ENCODE measurements around the gene HNRNPCL2. TPM values are rescaled to one million over a fixed set of nuclear protein-coding genes. Genes with fewer than 3 reads are reported as not detected.
"Not testable (repeated sequence)": the region's sequence is repeated elsewhere in the genome, so short reads cannot be mapped to it uniquely, and the experiment has no call there.

HNRNPCL2 gene
- not detected for total RNA-seq
- long read RNA-seq: 0 reads

DNA sequence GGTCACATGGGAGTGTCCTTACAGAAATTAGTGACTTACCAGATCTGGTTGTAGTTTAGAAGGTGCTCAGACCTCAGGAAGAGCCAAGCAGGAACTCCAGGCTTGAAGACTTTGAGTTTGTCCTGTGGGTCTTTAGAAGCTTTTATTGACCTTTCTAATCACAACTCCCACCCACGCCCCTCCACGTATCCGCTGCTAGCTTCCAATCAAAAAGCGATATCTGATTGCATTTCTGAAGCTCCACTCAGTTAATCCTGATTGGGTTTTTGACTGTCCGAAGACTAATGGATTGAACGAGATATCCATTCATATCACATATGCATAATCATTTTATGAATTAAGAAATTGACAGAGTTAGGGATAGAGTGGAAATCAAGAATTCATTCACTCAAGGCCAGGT is at the start of gene HNRNPCL2:
Gene HNRNPCL2, minus strand, starts transcription at position 101 of the 400 bp plus-strand sequence. CDS start 454 bp downstream, outside the sequence.
- intact Hi-C loops (cut with DNase I); DNase-seq (ENCODE audit: low spot score): not testable (repeated sequence)

- DNase-seq (ENCODE audit: low spot score); intact Hi-C loops (cut with DNase I): not testable (repeated sequence)
These were observed 48.9 kb upstream of the HNRNPCL2 start, which contains the start of gene HNRNPCL4 for GRCh38 chr1:13165531-13165930. Gene HNRNPCL4, minus strand, starts transcription at chr1:13165631. Its CDS starts 164 bp downstream, at chr1:13165467.

- intact Hi-C loops (cut with DNase I); DNase-seq (ENCODE audit: low spot score): not testable (repeated sequence)
These were observed 39.3 kb upstream of the HNRNPCL2 start, which contains the start of gene PRAMEF26 for GRCh38 chr1:13155909-13156308. Gene PRAMEF26, minus strand, starts transcription at chr1:13156009. Its CDS starts 2,914 bp downstream, at chr1:13153095.

DNA sequence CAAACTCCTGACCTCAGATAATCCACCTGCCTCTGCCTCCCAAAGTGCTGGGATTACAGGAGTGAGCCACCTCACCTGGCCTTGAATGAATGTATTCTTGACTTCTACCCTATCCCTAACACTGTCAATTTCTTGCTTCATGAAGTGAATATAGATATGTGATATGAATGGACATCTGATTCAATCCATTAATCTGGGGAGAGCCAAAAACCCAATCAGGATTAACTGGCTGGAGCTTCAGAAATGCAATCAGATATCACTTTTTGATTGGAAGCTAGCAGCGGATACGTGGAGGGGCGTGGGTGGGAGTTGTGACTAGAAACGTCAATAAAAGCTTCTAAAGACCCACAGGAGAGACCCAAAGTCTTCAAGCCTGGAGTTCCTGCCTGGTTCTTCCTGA is 46.2 kb downstream of the HNRNPCL2 start, which contains the start of gene PRAMEF25:
Gene PRAMEF25, plus strand, starts transcription at position 301 of the 400 bp plus-strand sequence. CDS start 2,920 bp downstream, outside the sequence.
- intact Hi-C loops (cut with DNase I); DNase-seq (ENCODE audit: low spot score): not testable (repeated sequence)

Other genes starting within 250 kb of the HNRNPCL2 start
- gene PRAMEF4, start 230.7 kb downstream of the HNRNPCL2 start, total RNA-seq: not detected
- gene PRAMEF10, start 218.6 kb downstream of the HNRNPCL2 start, total RNA-seq: not detected
- not detected for gene PRAMEF7, start 200.2 kb downstream of the HNRNPCL2 start, total RNA-seq
- not detected for gene PRAMEF6, start 169.3 kb downstream of the HNRNPCL2 start, total RNA-seq
- gene PRAMEF27, start 60.3 kb downstream of the HNRNPCL2 start, total RNA-seq: not detected
- not detected for gene HNRNPCL3, start 56.1 kb downstream of the HNRNPCL2 start, total RNA-seq
- not detected for gene PRAMEF25, start 46.1 kb downstream of the HNRNPCL2 start, total RNA-seq
- gene PRAMEF26, start 39.2 kb upstream of the HNRNPCL2 start, total RNA-seq: not detected
- not detected for gene HNRNPCL4, start 48.8 kb upstream of the HNRNPCL2 start, total RNA-seq
- gene PRAMEF9, start 55.0 kb upstream of the HNRNPCL2 start, total RNA-seq: not detected
- gene PRAMEF13, start 84.6 kb upstream of the HNRNPCL2 start, total RNA-seq: not detected
- gene PRAMEF18, start 109.3 kb upstream of the HNRNPCL2 start, total RNA-seq: not detected
- gene PRAMEF5, start 137.3 kb upstream of the HNRNPCL2 start, total RNA-seq: not detected
- gene PRAMEF8, start 168.3 kb upstream of the HNRNPCL2 start, total RNA-seq: not detected
- gene PRAMEF33, start 186.7 kb upstream of the HNRNPCL2 start, total RNA-seq: not detected
- not detected for gene PRAMEF15, start 198.7 kb upstream of the HNRNPCL2 start, total RNA-seq
- gene PRAMEF14, start 230.3 kb upstream of the HNRNPCL2 start, total RNA-seq: not detected

Data from cardiac septum (tissue), 1 donor.